Liver (tissue), 3 donors: Measurements from ENCODE around the gene RFT1.

ENCODE experiments used
- CTCF ChIP-seq: fragments of 150-350 bp; IDR thresholded peaks from 2 replicates; pipeline ENCODE4 v1.5.1; 2017; ENCODE audit warnings: improper control_type of control experiment, low read depth, low read length; ENCODE audit not compliant: missing input control
- EGR1 ChIP-seq, 2 donors: IDR thresholded peaks; 2 replicates each; pipeline ENCODE4 v1.6.1; 2016 to 2018; ENCODE audit warnings: antibody characterized with exemption in 2 of 2, low read depth in 2 of 2
- FOXA1 ChIP-seq: IDR thresholded peaks from 2 replicates; pipeline ENCODE4 v1.6.1; 2016; ENCODE audit warnings: antibody characterized with exemption
- GABPA ChIP-seq, 2 donors: IDR thresholded peaks in 1 of 2; conservative IDR thresholded peaks in 1 of 2; 2 replicates each; pipeline ENCODE4 v1.6.1; 2016; ENCODE audit warnings: antibody characterized with exemption in 2 of 2, mild to moderate bottlenecking in 1 of 2, moderate library complexity in 1 of 2
- MAX ChIP-seq: IDR thresholded peaks from 2 replicates; pipeline ENCODE4 v1.6.1; 2016; ENCODE audit warnings: antibody characterized with exemption
- RAD21 ChIP-seq, 2 donors: IDR thresholded peaks; 2 replicates each; pipeline ENCODE4 v1.6.1; 2016; ENCODE audit warnings: antibody characterized with exemption in 2 of 2, mild to moderate bottlenecking in 2 of 2
- REST ChIP-seq: IDR thresholded peaks from 2 replicates; pipeline ENCODE4 v1.6.1; 2016; ENCODE audit warnings: antibody characterized with exemption, mild to moderate bottlenecking
- RXRA ChIP-seq, 2 donors: IDR thresholded peaks; 2 replicates each; pipeline ENCODE4 v1.6.1; 2017 to 2018; ENCODE audit warnings: antibody characterized with exemption in 2 of 2, mild to moderate bottlenecking in 1 of 2
- SP1 ChIP-seq: IDR thresholded peaks from 2 replicates; pipeline ENCODE4 v1.6.1; 2018; ENCODE audit warnings: antibody characterized with exemption, mild to moderate bottlenecking
- YY1 ChIP-seq: IDR thresholded peaks from 2 replicates; pipeline ENCODE4 v1.6.1; 2016; ENCODE audit warnings: antibody characterized with exemption, mild to moderate bottlenecking
- donor health status: healthy.
- donor health status: healthy.

- TF ChIP-seq FOXA1 (no peak), EGR1 (IDR thresholded peaks at IDR 0.05; ENCODE audit: low read depth in 2 of 2) (no peak), MAX (no peak), CTCF (no peak), REST (no peak), SP1 (no peak), RAD21 (IDR thresholded peaks at IDR 0.05) (no peak), YY1 (no peak), GABPA (IDR thresholded peaks at IDR 0.05 in 1 of 2, conservative IDR thresholded peaks at IDR 0.05 in 1 of 2) (no peak), RXRA (IDR thresholded peaks at IDR 0.05) (no peak)
Observed at GRCh38 chr3:53104762-53105161, 25.5 kb downstream of the RFT1 start.
